GM23338 (cell line): ENCODE results near the gene CHD9NB. TPM values are rescaled to one million over a fixed set of nuclear protein-coding genes. Genes with fewer than 3 reads are reported as not detected.
A peak's percentile ranks its signal among the peaks of the same experiment; 100 is the strongest.

Experiments
- ATAC-seq: fragments of 200-7000 bp; cut with Tn5 transposase; 3 replicates; pipeline ENCODE4 v1.9.1; 2020
- DNase-seq: peaks from one replicate; pipeline ENCODE4 v3.0.0-alpha.2; 2015; ENCODE audit warnings: low spot score
- H2AFZ ChIP-seq: fragments of 200-600 bp; sonication (generic); 2 replicates; pipeline ENCODE4 v1.8.0; 2016; ENCODE audit warnings: antibody characterized with exemption, mild to moderate bottlenecking, moderate library complexity
- H3F3A ChIP-seq: fragments of 200-600 bp; sonication (generic); replicated peaks from 2 replicates; pipeline ENCODE4 v1.8.0; 2017; ENCODE audit warnings: antibody characterized with exemption, mixed run types, low read depth
- H3K27ac ChIP-seq: fragments of 200-600 bp; sonication (generic); 2 replicates; pipeline ENCODE4 v1.6.1; 2016; ENCODE audit warnings: low read depth
- H3K27me3 ChIP-seq: fragments of 200-600 bp; sonication (generic); 2 replicates; pipeline ENCODE4 v1.8.0; 2016; ENCODE audit warnings: mild to moderate bottlenecking, mixed run types, moderate library complexity; ENCODE audit not compliant: insufficient read depth
- H3K36me3 ChIP-seq: fragments of 200-600 bp; sonication (generic); 2 replicates; pipeline ENCODE4 v1.8.0; 2016; ENCODE audit warnings: mild to moderate bottlenecking; ENCODE audit not compliant: insufficient read depth
- H3K4me1 ChIP-seq: fragments of 200-600 bp; sonication (generic); 2 replicates; pipeline ENCODE4 v1.8.0; 2016; ENCODE audit warnings: mild to moderate bottlenecking, moderate library complexity; ENCODE audit not compliant: insufficient read depth
- H3K4me2 ChIP-seq: fragments of 200-600 bp; sonication (generic); 2 replicates; pipeline ENCODE4 v1.7.1; 2017; ENCODE audit warnings: mixed run types
- H3K4me3 ChIP-seq: fragments of 200-600 bp; sonication (generic); 2 replicates; pipeline ENCODE4 v1.6.1; 2016; ENCODE audit warnings: mixed run types
- H3K79me2 ChIP-seq: fragments of 200-600 bp; sonication (generic); replicated peaks from 2 replicates; pipeline ENCODE4 v1.8.0; 2017; ENCODE audit warnings: mild to moderate bottlenecking; ENCODE audit not compliant: insufficient read depth
- H3K9me2 ChIP-seq: fragments of 200-600 bp; sonication (generic); 2 replicates; pipeline ENCODE4 v1.8.0; 2017; ENCODE audit not compliant: insufficient read depth
- H4K20me1 ChIP-seq: fragments of 200-600 bp; sonication (generic); replicated peaks from 2 replicates; pipeline ENCODE4 v1.8.0; 2017; ENCODE audit warnings: mild to moderate bottlenecking; ENCODE audit not compliant: insufficient read depth
- H3K27ac Mint-ChIP-seq: 2 replicates; pipeline ENCODE4 v1.8.0; 2020; ENCODE audit warnings: inconsistent platforms, mild to moderate bottlenecking, moderate library complexity, mixed read lengths
- H3K27me3 Mint-ChIP-seq: 3 replicates; pipeline ENCODE4 v1.8.0; 2022; ENCODE audit warnings: low read depth, mild to moderate bottlenecking, moderate library complexity, mixed read lengths, inconsistent platforms; ENCODE audit not compliant: insufficient read depth, poor library complexity
- H3K36me3 Mint-ChIP-seq: 3 replicates; pipeline ENCODE4 v1.8.0; 2021; ENCODE audit warnings: low read depth, mild to moderate bottlenecking, inconsistent platforms, moderate library complexity, mixed read lengths
- H3K4me1 Mint-ChIP-seq: 3 replicates; pipeline ENCODE4 v1.8.0; 2020; ENCODE audit warnings: mild to moderate bottlenecking, inconsistent platforms, mixed read lengths
- H3K4me3 Mint-ChIP-seq: 3 replicates; pipeline ENCODE4 v1.8.0; 2021; ENCODE audit warnings: moderate library complexity, mild to moderate bottlenecking, inconsistent platforms, mixed read lengths
- H3K9me3 Mint-ChIP-seq: 3 replicates; pipeline ENCODE4 v1.8.0; 2020; ENCODE audit warnings: moderate library complexity, mild to moderate bottlenecking, inconsistent platforms, mixed read lengths
- CREB1 ChIP-seq: fragments of 250-450 bp; sonication (Bioruptor Pico); IDR thresholded peaks from 2 replicates; pipeline ENCODE4 v1.5.0; 2020; ENCODE audit warnings: low read depth, mild to moderate bottlenecking, moderate library complexity
- CTCF ChIP-seq, 2 experiments: fragments of 200-600 bp in 1 of 2; sonication (generic) in 1 of 2; conservative IDR thresholded peaks; 2 replicates each; pipeline versions ENCODE4 v1.5.1 to v1.6.1; 2016 to 2017; ENCODE audit warnings: antibody characterized with exemption in 2 of 2, low read depth in 2 of 2, mild to moderate bottlenecking in 2 of 2, moderate library complexity in 1 of 2
- ETS1 ChIP-seq: IDR thresholded peaks from 2 replicates; pipeline ENCODE4 v1.6.1; 2016; ENCODE audit warnings: antibody characterized with exemption
- EZH2 ChIP-seq: fragments of 200-600 bp; sonication (generic); IDR thresholded peaks from one replicate; pipeline ENCODE4 v1.8.0; 2017; ENCODE audit warnings: antibody characterized with exemption, mild to moderate bottlenecking, low read depth; ENCODE audit not compliant: unreplicated experiment
- POLR2AphosphoS5 ChIP-seq: IDR thresholded peaks from 2 replicates; pipeline ENCODE4 v1.6.1; 2016; ENCODE audit warnings: antibody characterized with exemption, low read depth
- ZNF462 ChIP-seq: fragments of 250-450 bp; sonication (Bioruptor Pico); IDR thresholded peaks from 2 replicates; pipeline ENCODE4 v1.5.0; 2020; ENCODE audit warnings: mild to moderate bottlenecking, moderate library complexity
- polyA plus RNA-seq: library from polyadenylated mRNA; unstranded; fragments of >200 nt; fragmentation: Nextera tagmentation; extraction: Ambion mirVana; gene quantifications from 2 replicates; pipeline ENCODE4 v1.2.1, GENCODE V29; 2016
- total RNA-seq: library from RNA; depleted of rRNA; stranded (reverse); fragments of >200 nt; shearing (Covaris generic); gene quantifications from 2 replicates; pipeline ENCODE4 v1.2.3, GENCODE V29; 2014

The CHD9NB gene
- total and polyA plus RNA-seq, 2 experiments from 2014 or later: 1.7 to 4.2 TPM

GRCh38 chr16:53054670-53055485 lies 2.2 kb upstream of the CHD9NB start, which contains the start of gene CHD9:
Gene CHD9, plus strand, starts transcription at chr16:53054991. Its CDS starts 101,099 bp downstream, at chr16:53156090.
- Histone ChIP-seq H3K4me1 (peaks cover 22% of the 10 kb centered on the region), H3F3A (no peaks in the 10 kb centered on the region; the same call in 1 of the 2 replicates), H3K4me2 (peak within 1 kb of the TSS; percentile 74), H3K36me3 (no peaks in the 10 kb centered on the region; the same call in 1 of the 2 replicates), H2AFZ (peak within 1 kb of the TSS; percentile 95), H4K20me1 (no peaks in the 10 kb centered on the region; the same call in 1 of the 2 replicates), H3K27ac (peak within 1 kb of the TSS; percentile 74), H3K9me2 (no peaks in the 10 kb centered on the region), H3K79me2 (peaks cover 41% of the 10 kb centered on the region), H3K4me3 (peak within 1 kb of the TSS; percentile 73), H3K27me3 (no peaks in the 10 kb centered on the region)
- TF ChIP-seq CTCF (conservative IDR thresholded peaks at IDR 0.05; ENCODE audit: low read depth in 2 of 2): peak; percentile 82 to 97
- TF ChIP-seq EZH2: no peak
- TF ChIP-seq ZNF462 (CRISPR knock-in tag): no peak
- TF ChIP-seq POLR2AphosphoS5: peak; percentile 21; the same call in 1 of the 2 replicates
- TF ChIP-seq CREB1 (CRISPR knock-in tag): peak; percentile 70
- peak; percentile 60; the same call in 1 of the 2 replicates for TF ChIP-seq ETS1
- Mint-ChIP-seq H3K9me3 (no peaks in the 10 kb centered on the region; the same call in 2 of the 3 replicates), H3K27me3 (peaks cover 11% of the 10 kb centered on the region), H3K36me3 (no peaks in the 10 kb centered on the region; the same call in 2 of the 3 replicates), H3K4me3 (peak within 1 kb of the TSS; percentile 76), H3K4me1 (peaks cover 17% of the 10 kb centered on the region), H3K27ac (peak within 1 kb of the TSS; percentile 73)
- ATAC-seq (peak; percentile 89), DNase-seq (peak; percentile 94)
